Measurements from ENCODE around the gene MT1F. TPM values are rescaled to one million over a fixed set of nuclear protein-coding genes. Genes with fewer than 3 reads are reported as not detected.
"Not testable (repeated sequence)": the region's sequence is repeated elsewhere in the genome, so short reads cannot be mapped to it uniquely, and the experiment has no call there.

MT1F gene
- total RNA-seq, 1 experiment from 2014 or later = not detected

DNA sequence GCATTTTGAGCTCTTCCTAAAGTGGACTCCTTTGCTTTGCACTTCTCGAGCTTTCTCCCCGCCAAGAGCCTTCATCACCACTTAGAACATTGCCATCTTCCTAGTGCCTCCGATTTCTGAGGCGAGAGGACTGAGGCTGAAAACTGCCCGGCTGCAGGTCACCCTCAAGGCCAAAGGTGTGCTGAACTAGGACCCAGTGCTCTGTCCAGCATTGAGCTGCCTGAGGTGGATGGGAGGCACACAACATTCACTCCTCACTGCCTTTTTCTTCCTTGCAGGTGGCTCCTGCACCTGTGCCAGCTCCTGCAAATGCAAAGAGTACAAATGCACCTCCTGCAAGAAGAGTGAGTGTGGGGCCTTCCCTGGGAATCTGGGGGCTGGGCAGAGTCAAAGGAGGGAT lies 13.9 kb upstream of the MT1F start:
- Histone ChIP-seq H3K4me1 (replicated peaks) (no peaks in the 10 kb centered on the region), H3K27me3 (replicated peaks) (peaks cover 63% of the 10 kb centered on the region), H3K36me3 (no peaks in the 10 kb centered on the region), H3K27ac (no peak overlapping the region), H3K9me3 (replicated peaks) (no peaks in the 10 kb centered on the region), H3K4me3 (no peak overlapping the region)
- no peak for DNase-seq (ENCODE audit: low read depth in 1 of 2, low spot score in 2 of 2)

DNA sequence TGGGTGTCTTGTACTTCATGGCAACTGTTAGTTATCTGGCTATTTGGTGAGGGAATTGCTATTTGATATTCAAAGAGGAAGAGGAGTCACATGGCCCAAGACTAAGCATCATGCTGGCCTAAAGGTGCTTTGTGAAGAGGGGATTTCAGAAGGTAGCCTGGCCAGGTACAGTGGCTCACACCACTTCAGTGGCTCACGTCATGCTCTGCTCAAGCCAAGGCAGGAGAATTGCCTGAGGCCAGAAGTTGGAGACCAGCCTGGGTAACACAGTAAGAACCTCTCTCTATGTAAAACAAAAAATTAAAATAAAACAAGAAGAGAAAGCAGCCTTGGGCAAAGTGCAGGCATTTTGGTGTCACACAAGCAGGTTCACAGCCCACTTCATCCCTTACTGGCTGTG lies 12.4 kb upstream of the MT1F start:
- H3K27ac ChIP-seq = no peak overlapping the region
- no peaks in the 10 kb centered on the region for H3K4me1 ChIP-seq (replicated peaks)
- H3K9me3 ChIP-seq (replicated peaks) = no peaks in the 10 kb centered on the region
- no peaks in the 10 kb centered on the region for H3K36me3 ChIP-seq
- no peak for DNase-seq (ENCODE audit: low read depth in 1 of 2, low spot score in 2 of 2)
- H3K4me3 ChIP-seq = no peak overlapping the region
- H3K27me3 ChIP-seq (replicated peaks) = peaks cover 55% of the 10 kb centered on the region

DNA sequence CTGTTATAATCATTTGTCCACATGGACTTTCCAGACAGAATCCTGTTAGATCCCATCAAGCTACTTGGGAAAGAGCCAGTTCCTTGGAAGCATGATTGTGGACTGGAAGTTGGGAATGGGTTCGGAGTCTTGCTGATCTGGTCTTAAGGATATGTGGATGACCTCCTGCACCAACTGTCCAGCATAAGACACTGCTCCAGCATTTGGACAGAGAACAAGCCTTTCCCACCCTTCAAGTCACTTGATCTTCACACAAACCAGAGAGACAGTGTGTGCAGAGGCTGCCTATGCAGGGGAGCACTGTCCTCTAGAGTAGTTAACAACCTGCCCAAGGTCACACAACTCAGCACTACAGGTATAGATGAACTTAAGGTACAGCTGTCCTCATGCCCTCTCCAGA lies 11.9 kb upstream of the MT1F start:
- no peak for DNase-seq (ENCODE audit: low read depth in 1 of 2, low spot score in 2 of 2)
- Histone ChIP-seq H3K4me3 (no peak overlapping the region), H3K36me3 (no peaks in the 10 kb centered on the region), H3K27me3 (replicated peaks) (peaks cover 55% of the 10 kb centered on the region), H3K9me3 (replicated peaks) (no peaks in the 10 kb centered on the region), H3K27ac (no peak overlapping the region), H3K4me1 (replicated peaks) (no peaks in the 10 kb centered on the region)

DNA sequence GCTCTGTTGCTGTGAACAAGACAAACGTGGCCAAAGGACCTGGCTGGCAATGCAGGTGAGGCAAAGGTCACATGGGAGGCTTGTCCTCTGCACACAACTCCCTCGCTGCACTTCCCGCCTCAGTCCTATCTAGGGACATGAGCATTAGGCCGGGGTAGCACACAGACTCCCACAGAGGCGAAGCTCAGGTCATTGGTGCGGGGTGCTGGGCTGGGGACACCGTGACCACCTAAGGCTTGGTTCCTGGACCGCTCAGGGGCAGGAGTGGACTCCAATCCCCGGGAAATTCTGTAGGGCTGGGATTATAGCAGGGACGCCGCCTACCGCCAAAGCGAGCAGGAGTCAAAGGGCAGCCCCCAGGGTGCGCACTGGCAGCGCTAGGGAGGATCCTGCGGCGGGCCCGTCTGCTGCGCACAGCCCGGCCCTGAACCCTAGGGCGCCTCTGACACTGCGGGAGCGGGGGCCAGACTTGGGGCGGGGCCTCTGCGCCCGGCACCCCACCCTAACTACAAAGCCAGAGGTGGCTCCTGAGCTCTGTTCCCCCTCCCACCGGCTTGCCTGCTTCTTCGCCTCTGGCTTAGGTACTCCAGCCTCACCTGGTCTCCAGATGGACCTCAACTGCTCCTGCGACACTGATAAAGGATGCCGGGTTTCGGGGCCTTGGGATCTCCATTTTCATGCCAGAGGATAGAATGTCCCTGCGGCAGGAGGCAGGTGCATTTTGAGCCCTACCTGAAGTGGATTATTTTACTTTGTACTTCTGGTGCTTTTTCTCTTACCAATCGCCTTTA lies 9.9 kb upstream of the MT1F start:
- no peak overlapping the region for H3K27ac ChIP-seq
- H3K9me3 ChIP-seq (replicated peaks) = no peaks in the 10 kb centered on the region
- no peaks in the 10 kb centered on the region for H3K36me3 ChIP-seq
- H3K27me3 ChIP-seq (replicated peaks) = peaks cover 45% of the 10 kb centered on the region
- no peak overlapping the region for H3K4me3 ChIP-seq
- no peaks in the 10 kb centered on the region for H3K4me1 ChIP-seq (replicated peaks)
- DNase-seq (ENCODE audit: low read depth in 1 of 2, low spot score in 2 of 2) = no peak

DNA sequence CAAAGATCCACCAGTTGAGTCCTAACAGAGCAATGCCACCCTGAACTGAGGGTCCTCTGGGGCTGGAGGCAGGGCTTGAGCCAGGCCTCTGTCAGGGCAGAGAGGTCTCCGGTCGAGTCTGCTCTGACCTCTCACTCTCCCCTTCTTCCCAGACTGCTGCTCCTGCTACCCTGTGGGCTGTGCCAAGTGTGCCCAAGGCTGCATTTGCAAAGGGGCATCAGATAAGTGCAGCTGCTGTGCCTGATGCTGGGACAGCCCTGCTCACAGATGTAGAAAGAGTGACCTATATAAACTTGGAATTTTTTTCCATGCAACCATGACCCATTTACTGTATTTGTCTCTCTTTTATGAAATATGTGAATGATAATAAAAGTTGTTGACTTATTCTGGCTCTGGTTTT lies 8.5 kb upstream of the MT1F start:
- H3K9me3 ChIP-seq (replicated peaks) = no peaks in the 10 kb centered on the region
- H3K27ac ChIP-seq = no peak overlapping the region
- no peak overlapping the region for H3K4me3 ChIP-seq
- H3K36me3 ChIP-seq = no peaks in the 10 kb centered on the region
- no peaks in the 10 kb centered on the region for H3K4me1 ChIP-seq (replicated peaks)
- no peak for DNase-seq (ENCODE audit: low read depth in 1 of 2, low spot score in 2 of 2)
- H3K27me3 ChIP-seq (replicated peaks) = peaks cover 31% of the 10 kb centered on the region

DNA sequence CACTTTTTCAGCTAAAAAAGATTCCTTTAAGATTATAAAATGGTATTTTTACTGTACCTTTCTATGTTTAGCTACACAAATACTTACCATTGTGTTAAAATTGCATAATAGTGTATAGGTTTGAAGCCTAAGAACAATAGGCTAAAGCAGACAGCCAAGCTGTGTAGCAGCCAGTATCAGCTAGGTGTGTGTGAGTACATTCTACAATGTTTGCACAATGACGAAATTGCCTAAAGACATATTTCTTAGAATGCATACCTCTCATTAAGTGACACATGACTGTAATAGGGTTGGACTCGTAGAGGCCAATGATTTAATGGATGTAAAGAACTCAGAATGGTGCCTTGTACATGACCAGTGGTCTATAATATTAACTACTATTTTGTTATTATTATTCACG lies 7.9 kb upstream of the MT1F start:
- Histone ChIP-seq H3K27ac (no peak overlapping the region), H3K27me3 (replicated peaks) (peaks cover 26% of the 10 kb centered on the region), H3K4me3 (no peak overlapping the region), H3K36me3 (no peaks in the 10 kb centered on the region), H3K9me3 (replicated peaks) (no peaks in the 10 kb centered on the region), H3K4me1 (replicated peaks) (no peaks in the 10 kb centered on the region)
- no peak for DNase-seq (ENCODE audit: low read depth in 1 of 2, low spot score in 2 of 2)

DNA sequence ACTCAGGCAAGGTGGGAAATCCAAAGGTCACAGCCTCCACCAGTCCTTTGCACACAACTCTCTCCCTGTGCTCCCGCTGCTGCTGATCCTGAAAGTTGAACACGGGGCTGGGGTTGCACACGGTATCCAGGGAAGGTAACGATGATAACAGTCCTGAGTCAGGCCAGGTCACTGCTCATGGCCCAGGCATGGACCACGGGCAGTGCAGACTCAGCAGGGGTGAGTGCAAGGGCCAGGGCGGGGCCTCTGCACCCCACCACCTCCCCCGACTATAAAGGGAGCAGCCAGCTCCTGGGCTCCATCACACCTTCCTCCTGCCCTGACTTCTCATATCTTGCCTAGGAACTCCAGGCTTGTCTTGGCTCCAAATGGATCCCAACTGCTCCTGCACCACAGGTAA lies 6.2 kb upstream of the MT1F start, which contains the start of gene MT1B:
Gene MT1B (plus strand): TSS at position 301 of the 400 bp plus-strand sequence. CDS start 68 bp downstream, at position 369.
- Histone ChIP-seq H3K27ac (no peak within 1 kb of the TSS), H3K27me3 (replicated peaks) (peaks cover 15% of the 10 kb centered on the region), H3K9me3 (replicated peaks) (no peaks in the 10 kb centered on the region), H3K4me1 (replicated peaks) (no peaks in the 10 kb centered on the region), H3K4me3 (no peak within 1 kb of the TSS), H3K36me3 (no peaks in the 10 kb centered on the region)
- no peak for DNase-seq (ENCODE audit: low read depth in 1 of 2, low spot score in 2 of 2)

DNA sequence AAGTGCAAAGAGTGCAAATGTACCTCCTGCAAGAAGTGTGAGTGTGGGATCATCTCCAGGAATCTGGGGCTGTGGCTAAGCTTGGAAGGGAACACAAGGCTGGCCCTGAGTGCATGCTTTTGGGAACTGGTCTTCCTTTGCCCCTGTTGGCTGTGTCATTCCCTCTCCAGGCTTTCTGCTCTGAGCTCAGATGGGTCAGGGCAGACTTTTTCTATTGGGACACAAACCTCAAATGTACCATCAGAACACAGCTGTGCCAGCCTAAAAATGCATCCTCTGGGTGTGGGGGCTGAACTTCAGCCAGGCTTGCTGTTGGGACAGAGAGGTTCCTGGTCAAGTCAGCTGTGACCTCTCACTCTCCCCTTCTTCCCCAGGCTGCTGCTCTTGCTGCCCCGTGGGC lies 5.2 kb upstream of the MT1F start:
- H3K4me1 ChIP-seq (replicated peaks) = no peaks in the 10 kb centered on the region
- H3K9me3 ChIP-seq (replicated peaks) = no peaks in the 10 kb centered on the region
- H3K27ac ChIP-seq = no peak overlapping the region
- DNase-seq (ENCODE audit: low read depth in 1 of 2, low spot score in 2 of 2) = no peak
- no peak overlapping the region for H3K4me3 ChIP-seq
- no peaks in the 10 kb centered on the region for H3K36me3 ChIP-seq
- peaks cover 12% of the 10 kb centered on the region for H3K27me3 ChIP-seq (replicated peaks)

DNA sequence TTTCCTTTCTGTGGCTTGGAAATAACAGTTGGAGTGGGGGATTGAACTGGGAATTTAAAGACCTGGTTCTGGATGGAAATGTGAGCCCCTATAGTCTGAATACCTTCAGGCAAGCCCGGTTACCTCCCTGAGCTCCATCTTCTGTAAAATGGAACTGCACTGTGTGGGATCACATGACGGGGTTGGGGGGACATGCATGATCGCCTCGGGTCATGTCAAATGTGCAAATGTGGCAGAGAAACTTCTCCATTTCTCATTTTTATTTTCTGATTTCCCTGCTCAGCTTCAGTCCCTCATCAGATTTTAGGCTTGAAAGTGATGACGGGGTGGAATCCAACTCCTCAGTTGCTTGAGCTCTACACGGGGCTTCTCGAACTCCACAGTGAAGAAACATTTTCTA lies 4.5 kb upstream of the MT1F start:
- H3K27ac ChIP-seq = no peak overlapping the region
- no peaks in the 10 kb centered on the region for H3K4me1 ChIP-seq (replicated peaks)
- DNase-seq (ENCODE audit: low read depth in 1 of 2, low spot score in 2 of 2) = no peak
- H3K9me3 ChIP-seq (replicated peaks) = no peaks in the 10 kb centered on the region
- no peak overlapping the region for H3K4me3 ChIP-seq
- H3K36me3 ChIP-seq = no peaks in the 10 kb centered on the region
- H3K27me3 ChIP-seq (replicated peaks) = peaks cover 13% of the 10 kb centered on the region

DNA sequence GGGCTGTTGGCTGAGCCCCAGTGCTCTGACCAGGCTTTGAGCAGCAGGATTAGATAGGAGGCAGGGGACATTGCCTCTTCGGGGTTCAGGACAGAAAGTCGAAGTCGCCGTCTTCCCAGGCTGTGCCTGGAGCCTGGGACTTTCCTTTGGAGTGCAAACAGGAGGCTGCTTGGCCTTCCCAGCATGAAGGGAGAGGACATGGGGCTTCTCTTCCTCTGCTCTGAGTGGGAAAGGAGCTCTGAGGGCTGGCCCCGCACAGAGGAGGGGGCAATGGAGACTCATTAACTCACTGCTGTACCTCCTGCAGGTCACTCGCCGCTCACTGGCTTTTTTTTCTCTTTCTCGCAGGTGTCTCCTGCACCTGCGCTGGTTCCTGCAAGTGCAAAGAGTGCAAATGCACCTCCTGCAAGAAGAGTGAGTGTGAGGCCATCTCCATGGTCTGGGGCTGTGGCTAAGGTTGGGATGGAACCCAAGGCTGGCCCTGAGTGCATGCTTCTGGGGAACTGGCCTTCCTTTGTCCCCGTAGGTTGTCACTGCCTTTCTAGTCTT lies 642 bp downstream of the MT1F start:
- Histone ChIP-seq H3K27ac (no peak overlapping the region), H3K9me3 (replicated peaks) (no peaks in the 10 kb centered on the region), H3K36me3 (no peaks in the 10 kb centered on the region), H3K4me3 (no peak overlapping the region), H3K4me1 (replicated peaks) (no peaks in the 10 kb centered on the region), H3K27me3 (replicated peaks) (peaks cover 28% of the 10 kb centered on the region)
- no peak for DNase-seq (ENCODE audit: low read depth in 1 of 2, low spot score in 2 of 2)

DNA sequence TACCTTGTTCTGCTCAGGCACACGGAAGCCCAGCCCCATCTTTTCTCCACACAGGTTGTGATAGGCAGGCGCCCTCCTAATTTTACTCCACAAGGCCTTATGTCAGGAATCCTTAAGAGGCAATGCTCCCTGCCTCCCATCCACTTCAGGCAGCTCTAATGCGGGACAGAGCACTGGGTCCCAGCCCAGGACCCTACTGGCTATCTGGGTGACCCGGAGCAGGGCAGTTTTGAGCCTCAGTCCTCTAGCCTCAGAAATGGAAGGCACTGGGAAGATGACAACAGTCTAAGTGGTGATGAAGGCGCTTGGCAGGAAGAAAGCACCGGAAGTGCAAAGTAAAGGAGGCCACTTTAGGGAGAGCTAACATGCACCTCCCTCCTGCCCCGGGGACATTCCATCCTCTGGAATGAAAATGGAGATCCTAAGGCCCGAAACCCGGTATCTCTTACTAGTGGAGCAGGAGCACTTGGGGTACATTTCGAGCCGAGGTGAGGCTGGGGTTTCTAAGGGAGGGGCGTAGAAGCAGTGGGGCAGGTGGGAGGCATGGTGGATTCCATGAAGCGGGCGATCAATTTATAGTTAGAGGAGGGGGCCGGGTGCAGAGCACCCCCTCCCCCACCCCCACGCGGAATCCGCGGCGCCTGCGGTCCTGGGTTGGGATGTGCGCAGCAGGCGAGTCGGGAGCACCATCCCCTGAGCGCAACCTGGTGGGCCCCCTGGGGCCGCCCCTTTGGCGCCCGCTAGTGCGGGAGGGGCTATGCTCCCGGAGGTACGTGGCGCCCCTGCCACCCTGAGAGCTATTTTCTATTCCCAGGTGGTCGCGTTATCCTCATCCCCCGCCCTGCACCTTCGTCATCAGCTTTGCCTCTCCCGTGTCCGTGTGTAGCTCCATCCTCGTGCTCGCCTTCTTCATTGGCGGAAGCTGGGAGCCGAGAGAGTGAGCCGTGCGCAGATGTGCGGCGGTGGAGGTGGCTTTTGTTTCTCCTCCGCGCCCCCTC lies 4.9 kb downstream of the MT1F start:
- Histone ChIP-seq H3K4me3 (no peak overlapping the region), H3K27ac (no peak overlapping the region), H3K9me3 (replicated peaks) (no peaks in the 10 kb centered on the region), H3K4me1 (replicated peaks) (no peaks in the 10 kb centered on the region), H3K27me3 (replicated peaks) (peaks cover 51% of the 10 kb centered on the region), H3K36me3 (no peaks in the 10 kb centered on the region)
- DNase-seq (ENCODE audit: low read depth in 1 of 2, low spot score in 2 of 2) = no peak

DNA sequence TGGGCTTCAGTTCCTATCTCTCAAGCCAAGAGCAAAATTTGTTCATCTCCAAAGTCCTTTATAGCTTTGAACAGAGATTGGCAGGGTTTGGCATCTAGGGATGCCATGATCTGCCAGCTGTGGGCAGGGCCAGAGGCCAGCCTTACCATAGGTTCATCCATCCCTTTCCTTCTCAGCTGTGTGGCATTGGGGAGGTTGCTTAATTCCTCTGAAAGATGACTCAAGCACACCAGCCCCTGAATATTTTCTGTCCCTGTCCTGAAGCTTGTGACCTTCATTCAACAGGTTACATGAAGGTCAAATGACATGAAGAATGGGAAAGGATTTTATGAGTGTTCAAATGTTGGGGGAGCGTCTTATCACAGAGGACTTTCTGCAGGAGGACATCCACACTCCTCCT lies 6.7 kb downstream of the MT1F start:
- peaks cover 61% of the 10 kb centered on the region for H3K27me3 ChIP-seq (replicated peaks)

DNA sequence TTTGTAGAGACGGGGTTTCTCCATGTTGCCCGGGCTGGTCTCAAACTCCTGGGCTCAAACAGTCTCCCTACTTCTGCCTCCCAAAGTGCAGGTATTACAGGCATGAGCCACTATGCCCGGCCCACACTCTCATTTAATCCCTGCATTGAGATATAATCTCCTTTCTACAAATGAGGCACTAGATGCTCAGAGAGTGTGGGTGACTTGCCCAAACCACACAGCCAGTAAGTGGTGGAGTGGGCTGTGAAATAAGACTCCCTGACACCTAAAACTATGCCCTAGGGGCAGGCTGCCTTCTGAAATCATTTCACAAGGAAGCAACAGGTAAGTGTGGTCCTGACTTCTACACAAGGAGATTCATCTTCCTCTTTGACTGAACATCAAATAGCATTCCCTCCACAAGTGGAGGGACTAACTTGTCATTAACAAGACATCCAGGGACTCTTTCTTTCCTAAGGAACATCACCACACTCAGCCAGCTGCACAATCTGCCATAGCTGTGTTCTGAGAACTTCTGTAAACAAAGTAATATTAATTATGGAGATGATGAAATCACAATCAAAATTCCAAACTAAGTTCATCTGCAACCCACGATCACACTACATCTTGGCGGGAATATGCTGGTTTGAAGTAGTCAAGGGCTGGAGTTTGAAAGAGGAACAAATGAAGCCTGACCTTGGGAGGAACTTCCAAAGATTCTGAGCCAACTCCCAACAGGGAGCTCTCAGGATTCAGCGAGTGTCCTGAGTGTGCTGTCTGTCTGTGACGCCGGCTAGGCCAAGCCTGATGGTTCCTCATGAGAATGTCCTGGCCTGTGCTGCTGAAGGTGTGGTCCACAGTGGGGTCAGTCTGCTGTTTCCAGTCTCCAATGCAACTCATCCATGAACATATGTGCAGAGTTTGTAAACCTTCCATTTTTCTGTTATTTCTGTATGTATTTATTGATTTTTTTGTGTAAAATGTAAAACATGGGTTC lies 7.8 kb downstream of the MT1F start:
- not testable (repeated sequence) for H3K36me3 ChIP-seq; H3K4me1 ChIP-seq (replicated peaks); H3K27ac ChIP-seq; H3K4me3 ChIP-seq; DNase-seq (ENCODE audit: low read depth in 1 of 2, low spot score in 2 of 2); H3K9me3 ChIP-seq (replicated peaks)
- H3K27me3 ChIP-seq (replicated peaks) = peaks cover 68% of the 10 kb centered on the region

More for the DNA sequence above, 6.7 kb downstream of the MT1F start:
- Histone ChIP-seq H3K4me1 (replicated peaks) (no peaks in the 10 kb centered on the region), H3K27ac (no peak overlapping the region), H3K4me3 (no peak overlapping the region), H3K36me3 (no peaks in the 10 kb centered on the region), H3K9me3 (replicated peaks) (no peaks in the 10 kb centered on the region)
- DNase-seq (ENCODE audit: low read depth in 1 of 2, low spot score in 2 of 2) = no peak

Measured in SJSA1 (cell line).